Stimulated activated CD8-positive, alpha-beta memory T cell treated with anti-CD3 and anti-CD28 coated beads, Interleukin-15, amount 100 ng/mL, for 1 hour (primary cell): ENCODE data around the gene BABAM2.
"Not testable (repeated sequence)": the region's sequence is repeated elsewhere in the genome, so short reads cannot be mapped to it uniquely, and the experiment has no call there.

Source experiments
- DNase-seq: peaks from one replicate; pipeline ENCODE4 v3.0.0-alpha.2; 2020; ENCODE audit warnings: low read depth

The BABAM2 gene

GRCh38 chr2:28251337-28251736, 360.8 kb downstream of the BABAM2 start:
- no peak for DNase-seq

- no peak for DNase-seq
These were observed 361.8 kb downstream of the BABAM2 start for GRCh38 chr2:28252311-28252710.

- DNase-seq: no peak
These were observed 363.0 kb downstream of the BABAM2 start for GRCh38 chr2:28253543-28253942.

- not testable (repeated sequence) for DNase-seq
These were observed 364.7 kb downstream of the BABAM2 start for GRCh38 chr2:28255231-28255630.

GRCh38 chr2:28257182-28257581, 366.7 kb downstream of the BABAM2 start:
- DNase-seq: no peak

- DNase-seq: not testable (repeated sequence)
These were observed 368.7 kb downstream of the BABAM2 start for GRCh38 chr2:28259226-28259625.

- DNase-seq: no peak
These were observed 373.2 kb downstream of the BABAM2 start for GRCh38 chr2:28263690-28264089.

- no peak for DNase-seq
These were observed 376.8 kb downstream of the BABAM2 start for GRCh38 chr2:28267282-28267681.

- no peak for DNase-seq
These were observed 377.9 kb downstream of the BABAM2 start for GRCh38 chr2:28268386-28268785.

- DNase-seq: no peak
These were observed 378.7 kb downstream of the BABAM2 start for GRCh38 chr2:28269019-28269784.

GRCh38 chr2:28270456-28271152, 380.1 kb downstream of the BABAM2 start:
- DNase-seq: no peak

- no peak for DNase-seq
These were observed 380.8 kb downstream of the BABAM2 start for GRCh38 chr2:28271231-28271918.

- no peak for DNase-seq
These were observed 381.4 kb downstream of the BABAM2 start for GRCh38 chr2:28271919-28272250.

GRCh38 chr2:28273751-28274150, 383.2 kb downstream of the BABAM2 start:
- DNase-seq: no peak

GRCh38 chr2:28274911-28275685, 384.6 kb downstream of the BABAM2 start:
- no peak for DNase-seq

GRCh38 chr2:28276076-28276618, 385.6 kb downstream of the BABAM2 start:
- no peak for DNase-seq

GRCh38 chr2:28276807-28277206, 386.3 kb downstream of the BABAM2 start:
- no peak for DNase-seq

- no peak for DNase-seq
These were observed 386.9 kb downstream of the BABAM2 start for GRCh38 chr2:28277466-28277865.

- DNase-seq: no peak
These were observed 388.8 kb downstream of the BABAM2 start for GRCh38 chr2:28279371-28279770.

- DNase-seq: no peak
These were observed 390.1 kb downstream of the BABAM2 start for GRCh38 chr2:28280619-28281018.

GRCh38 chr2:28281739-28282138, 391.2 kb downstream of the BABAM2 start:
- DNase-seq: no peak

GRCh38 chr2:28282248-28282647, 391.7 kb downstream of the BABAM2 start:
- no peak for DNase-seq
